ENCODE data around the gene PLN.

The PLN gene

GRCh38 chr6:118536478-118536877 is 11.6 kb upstream of the PLN start:
- Histone ChIP-seq H3K27me3 (ENCODE audit: insufficient read depth, low read depth, severe bottlenecking) (no peaks in the 10 kb centered on the region), H3K9me3 (ENCODE audit: severe bottlenecking) (no peaks in the 10 kb centered on the region), H3K36me3 (no peaks in the 10 kb centered on the region), H3K4me3 (ENCODE audit: low read depth, low read length) (no peak overlapping the region), H3K27ac (no peak overlapping the region)
- DNase-seq, result no peak
- TF ChIP-seq, protein P1, sequence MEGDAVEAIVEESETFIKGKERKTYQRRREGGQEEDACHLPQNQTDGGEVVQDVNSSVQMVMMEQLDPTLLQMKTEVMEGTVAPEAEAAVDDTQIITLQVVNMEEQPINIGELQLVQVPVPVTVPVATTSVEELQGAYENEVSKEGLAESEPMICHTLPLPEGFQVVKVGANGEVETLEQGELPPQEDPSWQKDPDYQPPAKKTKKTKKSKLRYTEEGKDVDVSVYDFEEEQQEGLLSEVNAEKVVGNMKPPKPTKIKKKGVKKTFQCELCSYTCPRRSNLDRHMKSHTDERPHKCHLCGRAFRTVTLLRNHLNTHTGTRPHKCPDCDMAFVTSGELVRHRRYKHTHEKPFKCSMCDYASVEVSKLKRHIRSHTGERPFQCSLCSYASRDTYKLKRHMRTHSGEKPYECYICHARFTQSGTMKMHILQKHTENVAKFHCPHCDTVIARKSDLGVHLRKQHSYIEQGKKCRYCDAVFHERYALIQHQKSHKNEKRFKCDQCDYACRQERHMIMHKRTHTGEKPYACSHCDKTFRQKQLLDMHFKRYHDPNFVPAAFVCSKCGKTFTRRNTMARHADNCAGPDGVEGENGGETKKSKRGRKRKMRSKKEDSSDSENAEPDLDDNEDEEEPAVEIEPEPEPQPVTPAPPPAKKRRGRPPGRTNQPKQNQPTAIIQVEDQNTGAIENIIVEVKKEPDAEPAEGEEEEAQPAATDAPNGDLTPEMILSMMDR (IDR thresholded peaks at IDR 0.05; ENCODE audit: low read depth, low read length), result no peak

GRCh38 chr6:118537574-118537973 is 10.5 kb upstream of the PLN start:
- DNase-seq, result no peak
- Histone ChIP-seq H3K4me3 (ENCODE audit: low read depth, low read length) (no peak overlapping the region), H3K36me3 (no peaks in the 10 kb centered on the region), H3K27ac (no peak overlapping the region), H3K27me3 (ENCODE audit: insufficient read depth, low read depth, severe bottlenecking) (no peaks in the 10 kb centered on the region), H3K9me3 (ENCODE audit: severe bottlenecking) (no peaks in the 10 kb centered on the region)
- TF ChIP-seq, protein P1 (IDR thresholded peaks at IDR 0.05; ENCODE audit: low read depth, low read length), result no peak

GRCh38 chr6:118542184-118542952 is 5.7 kb upstream of the PLN start:
- no peak for DNase-seq
- no peak overlapping the region for H3K27ac ChIP-seq
- no peaks in the 10 kb centered on the region for H3K36me3 ChIP-seq
- H3K27me3 ChIP-seq (ENCODE audit: insufficient read depth, low read depth, severe bottlenecking), result no peaks in the 10 kb centered on the region
- TF ChIP-seq, protein P1 (IDR thresholded peaks at IDR 0.05; ENCODE audit: low read depth, low read length), result no peak
- H3K4me3 ChIP-seq (ENCODE audit: low read depth, low read length), result no peak overlapping the region
- H3K9me3 ChIP-seq (ENCODE audit: severe bottlenecking), result no peaks in the 10 kb centered on the region

DNA sequence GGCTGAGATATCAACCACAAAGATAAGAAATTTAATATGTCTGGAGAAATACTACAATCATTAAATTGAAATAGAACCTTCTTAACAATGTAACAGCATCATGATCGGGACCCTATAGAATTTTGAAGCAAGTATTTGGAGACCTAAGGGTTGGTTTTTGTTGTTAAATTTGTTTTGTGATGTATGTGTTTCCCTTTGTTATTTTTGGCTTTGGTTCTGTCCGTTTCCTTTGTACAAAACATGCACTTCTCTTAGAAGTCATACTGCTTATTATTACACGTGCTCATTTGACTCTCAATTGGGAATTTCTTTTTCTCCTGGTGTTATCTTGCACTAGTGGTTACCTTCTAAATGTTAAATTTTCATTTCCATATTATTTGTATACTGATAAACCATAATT is 4.0 kb upstream of the PLN start:
- Histone ChIP-seq H3K4me3 (ENCODE audit: low read depth, low read length) (no peak overlapping the region), H3K9me3 (ENCODE audit: severe bottlenecking) (no peaks in the 10 kb centered on the region), H3K36me3 (no peaks in the 10 kb centered on the region), H3K27ac (no peak overlapping the region), H3K27me3 (ENCODE audit: insufficient read depth, low read depth, severe bottlenecking) (no peaks in the 10 kb centered on the region)
- TF ChIP-seq, protein P1 (IDR thresholded peaks at IDR 0.05; ENCODE audit: low read depth, low read length), result no peak
- no peak for DNase-seq

- Histone ChIP-seq H3K27me3 (ENCODE audit: insufficient read depth, low read depth, severe bottlenecking) (no peaks in the 10 kb centered on the region), H3K4me3 (ENCODE audit: low read depth, low read length) (no peak overlapping the region), H3K27ac (no peak overlapping the region), H3K9me3 (ENCODE audit: severe bottlenecking) (no peaks in the 10 kb centered on the region), H3K36me3 (no peaks in the 10 kb centered on the region)
- TF ChIP-seq, protein P1 (IDR thresholded peaks at IDR 0.05; ENCODE audit: low read depth, low read length), result no peak
- DNase-seq, result no peak
These were observed 1.8 kb upstream of the PLN start for GRCh38 chr6:118546164-118546879.
